Stomach (tissue), 4 donors: ENCODE results near the gene KRTAP13-1.

Experiments used
- EP300 ChIP-seq: sonication (generic); formaldehyde crosslinking; IDR thresholded peaks from one replicate; pipeline ENCODE4 v1.6.1; 2017; ENCODE audit warnings: antibody characterized with exemption
- POLR2A ChIP-seq, 4 donors: fragments of 450-650 bp; IDR thresholded peaks; one replicate each; pipeline ENCODE4 v1.6.1; 2016; ENCODE audit warnings: antibody characterized with exemption in 4 of 4, control low read depth in 2 of 4, mild to moderate bottlenecking in 1 of 4, moderate library complexity in 1 of 4
- POLR2AphosphoS5 ChIP-seq, 3 donors: sonication (generic); formaldehyde crosslinking; IDR thresholded peaks; one replicate each; pipeline ENCODE4 v1.6.1; 2016; ENCODE audit warnings: antibody characterized with exemption in 3 of 3
- TF ChIP-seq, protein P1 (sequence below), 7 experiments: fragments of 450-650 bp in 4 of 7; fragments of 200-600 bp in 3 of 7; sonication (generic) in 3 of 7; IDR thresholded peaks; one replicate each; pipeline ENCODE4 v1.5.1; 2016 to 2019; ENCODE audit warnings: antibody characterized with exemption in 7 of 7, control low read depth in 2 of 7, mild to moderate bottlenecking in 1 of 7

DNA sequence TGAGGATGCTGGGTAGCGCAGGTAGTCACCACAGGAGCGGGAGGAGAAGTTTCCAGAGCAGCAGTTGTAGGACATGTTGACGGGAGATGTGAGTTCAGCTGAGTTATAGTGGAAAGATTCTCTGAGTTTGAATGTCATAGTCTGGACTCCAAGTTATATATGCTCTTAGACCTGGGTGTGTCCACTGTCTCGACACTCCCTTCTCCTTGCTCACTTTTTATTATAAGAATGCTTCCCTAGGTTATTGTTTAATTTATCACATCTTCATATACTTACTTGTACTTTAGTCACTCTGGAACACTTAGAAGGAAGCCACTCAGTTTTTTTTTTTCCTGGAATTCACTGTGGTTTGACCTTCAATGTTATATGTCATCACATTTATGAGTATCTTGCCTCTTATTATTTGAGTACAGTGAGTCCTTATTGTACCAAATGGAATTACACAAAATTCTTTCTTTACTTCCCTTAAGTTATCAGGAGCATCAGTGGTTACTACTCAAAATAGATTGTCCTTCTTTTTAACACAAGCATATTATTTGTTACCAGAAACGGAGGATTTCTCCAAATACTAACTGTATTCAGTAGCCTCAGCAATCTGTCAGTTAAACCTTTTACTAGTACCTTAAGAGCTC, 23.6 kb upstream of the KRTAP13-1 start, which contains the start of gene KRTAP13-2:
- TF ChIP-seq POLR2A (IDR thresholded peaks at IDR 0.05) (no peak), EP300 (no peak), POLR2AphosphoS5 (IDR thresholded peaks at IDR 0.05) (no peak)
- TF ChIP-seq, protein P1, sequence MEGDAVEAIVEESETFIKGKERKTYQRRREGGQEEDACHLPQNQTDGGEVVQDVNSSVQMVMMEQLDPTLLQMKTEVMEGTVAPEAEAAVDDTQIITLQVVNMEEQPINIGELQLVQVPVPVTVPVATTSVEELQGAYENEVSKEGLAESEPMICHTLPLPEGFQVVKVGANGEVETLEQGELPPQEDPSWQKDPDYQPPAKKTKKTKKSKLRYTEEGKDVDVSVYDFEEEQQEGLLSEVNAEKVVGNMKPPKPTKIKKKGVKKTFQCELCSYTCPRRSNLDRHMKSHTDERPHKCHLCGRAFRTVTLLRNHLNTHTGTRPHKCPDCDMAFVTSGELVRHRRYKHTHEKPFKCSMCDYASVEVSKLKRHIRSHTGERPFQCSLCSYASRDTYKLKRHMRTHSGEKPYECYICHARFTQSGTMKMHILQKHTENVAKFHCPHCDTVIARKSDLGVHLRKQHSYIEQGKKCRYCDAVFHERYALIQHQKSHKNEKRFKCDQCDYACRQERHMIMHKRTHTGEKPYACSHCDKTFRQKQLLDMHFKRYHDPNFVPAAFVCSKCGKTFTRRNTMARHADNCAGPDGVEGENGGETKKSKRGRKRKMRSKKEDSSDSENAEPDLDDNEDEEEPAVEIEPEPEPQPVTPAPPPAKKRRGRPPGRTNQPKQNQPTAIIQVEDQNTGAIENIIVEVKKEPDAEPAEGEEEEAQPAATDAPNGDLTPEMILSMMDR (IDR thresholded peaks at IDR 0.05): no peak
